Endodermal cell (in vitro differentiated cells): ENCODE results near the gene TARS1. TPM values are rescaled to one million over a fixed set of nuclear protein-coding genes. Genes with fewer than 3 reads are reported as not detected.

Experiments
- DNase-seq: peaks from one replicate; pipeline ENCODE4 v3.0.0-alpha.2; 2017
- H3K27ac ChIP-seq: 2 replicates; pipeline ENCODE4 v1.5.1; 2013; ENCODE audit warnings: mild to moderate bottlenecking, low read depth, low read length, moderate library complexity
- H3K27me3 ChIP-seq: 2 replicates; pipeline ENCODE4 v1.6.1; 2013; ENCODE audit warnings: mild to moderate bottlenecking, low read length, moderate library complexity; ENCODE audit not compliant: insufficient read depth, control insufficient read depth, poor library complexity, severe bottlenecking
- H3K36me3 ChIP-seq: 2 replicates; pipeline ENCODE4 v1.7.0; 2013; ENCODE audit warnings: mild to moderate bottlenecking, low read length, moderate library complexity; ENCODE audit not compliant: control insufficient read depth, insufficient read depth
- H3K4me1 ChIP-seq: one replicate; pipeline ENCODE4 v1.7.0; 2013; ENCODE audit warnings: low read length; ENCODE audit not compliant: control insufficient read depth, insufficient read depth
- H3K4me3 ChIP-seq: 2 replicates; pipeline ENCODE4 v1.5.1; 2013; ENCODE audit warnings: mild to moderate bottlenecking, low read length, moderate library complexity
- H3K9ac ChIP-seq: 2 replicates; pipeline ENCODE4 v1.6.1; 2013; ENCODE audit warnings: mild to moderate bottlenecking, low read length, moderate library complexity; ENCODE audit not compliant: poor library complexity, severe bottlenecking; ENCODE audit errors: extremely low read depth
- H3K9me3 ChIP-seq: 2 replicates; pipeline ENCODE4 v1.6.1; 2013; ENCODE audit warnings: mild to moderate bottlenecking, low read length, moderate library complexity; ENCODE audit not compliant: control insufficient read depth
- H3K27ac Mint-ChIP-seq: 2 replicates; pipeline ENCODE4 v1.8.0; 2020; ENCODE audit warnings: mixed read lengths
- H3K27me3 Mint-ChIP-seq: 2 replicates; pipeline ENCODE4 v1.8.0; 2021; ENCODE audit warnings: mild to moderate bottlenecking, mixed read lengths; ENCODE audit not compliant: insufficient read depth
- H3K36me3 Mint-ChIP-seq: 2 replicates; pipeline ENCODE4 v1.8.0; 2020; ENCODE audit warnings: low read depth, mixed read lengths
- H3K4me1 Mint-ChIP-seq: 2 replicates; pipeline ENCODE4 v1.8.0; 2020; ENCODE audit warnings: mixed read lengths
- H3K4me3 Mint-ChIP-seq: 2 replicates; pipeline ENCODE4 v1.8.0; 2020; ENCODE audit warnings: mild to moderate bottlenecking, moderate library complexity, mixed read lengths
- H3K9me3 Mint-ChIP-seq: 2 replicates; pipeline ENCODE4 v1.8.0; 2020; ENCODE audit warnings: mild to moderate bottlenecking, mixed read lengths
- WGBS, 2 experiments: methylation state at CpG; one replicate each; pipeline versions ENCODE4 v1.1.5 to v1.1.7; 2013; ENCODE audit warnings: missing lambda C conversion rate in 2 of 2, mixed read lengths in 1 of 2; ENCODE audit not compliant: insufficient coverage in 1 of 2, insufficient read length in 1 of 2; 5-methylcytosine and 5-hydroxymethylcytosine counted together
- total RNA-seq, 2 donors: library from RNA; stranded (reverse); fragmentation: NEBNext Ultra II Directional in 1 of 2; extraction: Animal tissue kit (Norgen Biotek cat#: 25700) in 1 of 2; gene quantifications; 2 replicates in 1 of 2; 3 replicates in 1 of 2; pipeline ENCODE4 v1.2.1, GENCODE V29; 2021
- TF ChIP-seq, protein P1 (sequence below): fragments of 200-600 bp; sonication (generic); conservative IDR thresholded peaks from 2 replicates; pipeline ENCODE4 v1.5.0; 2021; ENCODE audit warnings: antibody characterized with exemption, mild to moderate bottlenecking

The TARS1 gene
- total RNA-seq, 2 donors from 2014 or later, result 143 to 179 TPM

DNA sequence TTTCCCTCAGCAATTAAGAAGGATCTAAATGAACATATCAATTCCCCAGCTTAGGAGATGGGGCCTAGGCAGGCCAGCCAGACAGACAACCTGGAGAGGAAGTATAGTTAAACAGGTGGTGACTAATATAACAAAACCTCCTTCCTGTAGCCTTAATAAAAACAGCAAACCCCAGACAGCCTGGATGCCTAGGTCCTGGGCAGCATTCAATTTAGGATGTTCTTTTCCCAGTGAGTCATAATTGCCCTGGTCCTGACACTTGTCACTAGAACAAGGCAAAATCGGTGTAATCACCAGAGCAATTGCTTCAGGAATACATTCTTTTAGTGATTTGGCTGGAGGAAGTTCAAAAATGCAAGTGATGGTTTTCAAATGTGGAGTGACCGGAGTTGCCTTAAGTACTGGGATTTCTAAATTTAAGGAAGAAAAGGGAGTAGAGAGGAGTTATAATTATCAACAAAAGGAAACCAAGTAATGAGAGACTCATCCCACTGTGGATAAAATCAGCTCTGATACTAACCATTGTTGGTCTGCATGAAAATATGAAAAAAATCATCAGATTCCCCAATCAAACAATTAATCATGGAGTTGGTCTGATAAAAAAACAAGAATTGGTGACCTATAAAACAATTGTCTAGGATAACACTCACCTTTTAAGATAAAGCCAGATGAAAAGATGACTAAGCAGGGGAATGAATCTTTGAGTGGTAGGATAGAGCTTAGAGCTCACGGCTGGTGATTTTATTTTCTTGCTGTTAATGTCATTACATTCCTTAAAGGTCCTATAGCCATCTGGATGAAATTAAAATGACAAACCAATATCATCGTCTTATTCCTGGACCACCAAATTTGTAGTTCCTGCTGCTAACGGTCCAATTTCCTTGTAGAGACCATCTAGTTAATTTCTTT is 39.0 kb upstream of the TARS1 start:
- DNase-seq, result no peak
- Histone ChIP-seq H3K9ac (no peak overlapping the region), H3K27me3 (no peaks in the 10 kb centered on the region), H3K27ac (no peak overlapping the region), H3K4me3 (no peak overlapping the region), H3K9me3 (no peaks in the 10 kb centered on the region), H3K4me1 (no peaks in the 10 kb centered on the region), H3K36me3 (no peaks in the 10 kb centered on the region)
- no peak overlapping the region for H3K27ac Mint-ChIP-seq
- H3K27me3 Mint-ChIP-seq, result no peaks in the 10 kb centered on the region
- 82 to 87% methylated on average over 4 to 5 of the region's 5 CpGs for WGBS, 2 experiments
- H3K9me3 Mint-ChIP-seq, result peaks cover 2% of the 10 kb centered on the region
- no peaks in the 10 kb centered on the region for H3K4me1 Mint-ChIP-seq
- H3K4me3 Mint-ChIP-seq, result no peak overlapping the region
- TF ChIP-seq, protein P1, sequence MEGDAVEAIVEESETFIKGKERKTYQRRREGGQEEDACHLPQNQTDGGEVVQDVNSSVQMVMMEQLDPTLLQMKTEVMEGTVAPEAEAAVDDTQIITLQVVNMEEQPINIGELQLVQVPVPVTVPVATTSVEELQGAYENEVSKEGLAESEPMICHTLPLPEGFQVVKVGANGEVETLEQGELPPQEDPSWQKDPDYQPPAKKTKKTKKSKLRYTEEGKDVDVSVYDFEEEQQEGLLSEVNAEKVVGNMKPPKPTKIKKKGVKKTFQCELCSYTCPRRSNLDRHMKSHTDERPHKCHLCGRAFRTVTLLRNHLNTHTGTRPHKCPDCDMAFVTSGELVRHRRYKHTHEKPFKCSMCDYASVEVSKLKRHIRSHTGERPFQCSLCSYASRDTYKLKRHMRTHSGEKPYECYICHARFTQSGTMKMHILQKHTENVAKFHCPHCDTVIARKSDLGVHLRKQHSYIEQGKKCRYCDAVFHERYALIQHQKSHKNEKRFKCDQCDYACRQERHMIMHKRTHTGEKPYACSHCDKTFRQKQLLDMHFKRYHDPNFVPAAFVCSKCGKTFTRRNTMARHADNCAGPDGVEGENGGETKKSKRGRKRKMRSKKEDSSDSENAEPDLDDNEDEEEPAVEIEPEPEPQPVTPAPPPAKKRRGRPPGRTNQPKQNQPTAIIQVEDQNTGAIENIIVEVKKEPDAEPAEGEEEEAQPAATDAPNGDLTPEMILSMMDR, result no peak
- no peaks in the 10 kb centered on the region for H3K36me3 Mint-ChIP-seq

DNA sequence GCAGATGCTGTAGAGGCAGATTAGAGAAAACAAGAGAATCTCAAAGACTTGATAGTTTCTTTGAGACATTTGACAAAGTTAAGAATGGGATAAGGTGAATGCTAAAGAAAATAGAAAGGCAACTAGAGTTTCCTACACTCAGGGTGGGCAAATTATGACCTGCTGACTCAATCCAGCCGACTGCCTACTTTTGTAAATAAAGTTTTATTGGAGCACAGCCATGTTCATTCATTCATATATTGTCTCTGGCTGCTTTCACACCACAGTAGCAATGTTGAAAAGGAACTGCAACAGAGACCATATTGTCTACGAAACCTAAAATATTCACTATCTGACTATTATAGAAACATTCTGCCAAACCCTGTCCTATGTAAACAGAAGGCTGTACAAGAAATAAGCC is 37.6 kb upstream of the TARS1 start:
- no peaks in the 10 kb centered on the region for H3K36me3 ChIP-seq
- no peak overlapping the region for H3K27ac ChIP-seq
- H3K36me3 Mint-ChIP-seq, result no peaks in the 10 kb centered on the region
- no peak overlapping the region for H3K4me3 ChIP-seq
- H3K4me3 Mint-ChIP-seq, result no peak overlapping the region
- H3K4me1 Mint-ChIP-seq, result no peaks in the 10 kb centered on the region
- TF ChIP-seq, protein P1, result no peak
- H3K4me1 ChIP-seq, result no peaks in the 10 kb centered on the region
- peaks cover 2% of the 10 kb centered on the region for H3K9me3 Mint-ChIP-seq
- no peak overlapping the region for H3K27ac Mint-ChIP-seq
- WGBS, 2 experiments, result 75 to 91% methylated on average over 1 to 2 of the region's 2 CpGs
- no peak for DNase-seq
- H3K9ac ChIP-seq, result no peak overlapping the region
- H3K9me3 ChIP-seq, result no peaks in the 10 kb centered on the region
- no peaks in the 10 kb centered on the region for H3K27me3 Mint-ChIP-seq
- no peaks in the 10 kb centered on the region for H3K27me3 ChIP-seq

DNA sequence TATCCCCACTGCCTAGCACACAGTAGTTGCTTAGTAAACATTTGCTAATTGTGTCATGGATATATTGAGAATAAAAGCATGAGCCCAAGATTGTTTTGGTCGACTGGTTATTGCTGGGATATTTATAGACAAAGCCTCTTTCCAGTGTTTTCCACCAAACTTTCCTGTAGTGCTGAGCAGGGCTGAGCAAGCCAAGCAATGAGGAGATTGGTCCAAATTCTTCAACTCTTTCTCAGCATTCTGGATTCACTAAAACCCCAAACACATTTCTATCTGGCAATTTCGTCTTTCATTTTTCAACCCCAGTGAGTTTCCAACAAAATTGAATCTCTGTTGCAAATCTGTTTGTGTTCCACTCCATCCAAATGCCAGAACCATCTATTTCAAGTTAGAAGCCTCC is 31.9 kb upstream of the TARS1 start:
- Histone ChIP-seq H3K27ac (no peak overlapping the region), H3K27me3 (no peaks in the 10 kb centered on the region), H3K36me3 (no peaks in the 10 kb centered on the region), H3K9me3 (no peaks in the 10 kb centered on the region), H3K9ac (no peak overlapping the region), H3K4me3 (no peak overlapping the region), H3K4me1 (no peaks in the 10 kb centered on the region)
- Mint-ChIP-seq H3K36me3 (no peaks in the 10 kb centered on the region), H3K9me3 (peaks cover 2% of the 10 kb centered on the region), H3K4me1 (no peaks in the 10 kb centered on the region), H3K4me3 (no peak overlapping the region), H3K27me3 (no peaks in the 10 kb centered on the region), H3K27ac (no peak overlapping the region)
- 90 to 91% methylated on average over 1 to 2 of the region's 2 CpGs for WGBS, 2 experiments
- no peak for DNase-seq
- TF ChIP-seq, protein P1, result no peak
